ENCODE results near the gene PDILT.

- TF ChIP-seq EZH2 (IDR thresholded peaks at IDR 0.05; ENCODE audit: borderline replicate concordance, low read length), result no peak
- TF ChIP-seq CTCF (conservative IDR thresholded peaks at IDR 0.05 in 1 of 2, IDR thresholded peaks at IDR 0.05 in 1 of 2; ENCODE audit: extremely low read depth in 1 of 2, insufficient read depth in 1 of 2, low read depth in 1 of 2, low read length in 2 of 2), result no peak
Observed at GRCh38 chr16:20401066-20401465, 3.5 kb downstream of the PDILT start.
